Esophagus muscularis mucosa (tissue), 3 donors: ENCODE results near the gene NUDT21.

Experiments
- POLR2A ChIP-seq: fragments of 450-650 bp; IDR thresholded peaks from one replicate; pipeline ENCODE4 v1.6.1; 2017; ENCODE audit warnings: antibody characterized with exemption, moderate library complexity, mild to moderate bottlenecking, low read depth
- TF ChIP-seq, protein P1 (sequence below), 3 experiments: fragments of 200-600 bp in 2 of 3; fragments of 450-650 bp in 1 of 3; sonication (generic) in 2 of 3; IDR thresholded peaks; one replicate each; pipeline ENCODE4 v1.5.1; 2017 to 2019; ENCODE audit warnings: antibody characterized with exemption in 3 of 3, mild to moderate bottlenecking in 2 of 3, moderate library complexity in 1 of 3

DNA sequence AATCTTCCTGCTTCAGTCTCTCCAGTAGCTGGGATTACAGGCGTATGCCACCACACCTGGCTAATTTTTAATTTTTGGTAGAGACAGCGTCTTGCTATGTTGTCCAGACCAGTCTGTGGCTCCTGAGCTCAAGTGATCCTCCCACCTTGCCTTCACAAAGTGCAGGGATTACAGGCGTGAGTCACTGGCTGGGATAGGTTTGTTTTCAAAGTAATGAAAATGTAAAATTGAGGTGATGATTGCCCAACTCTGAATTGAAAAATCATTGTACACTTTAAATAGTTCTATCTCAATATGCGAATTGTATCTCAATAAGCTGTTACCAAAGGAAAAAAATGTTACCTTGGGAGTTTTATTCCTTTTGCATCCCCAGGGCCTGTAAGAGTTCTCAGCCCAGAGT is 24.5 kb downstream of the NUDT21 start:
- no peak for TF ChIP-seq POLR2A
- TF ChIP-seq, protein P1, sequence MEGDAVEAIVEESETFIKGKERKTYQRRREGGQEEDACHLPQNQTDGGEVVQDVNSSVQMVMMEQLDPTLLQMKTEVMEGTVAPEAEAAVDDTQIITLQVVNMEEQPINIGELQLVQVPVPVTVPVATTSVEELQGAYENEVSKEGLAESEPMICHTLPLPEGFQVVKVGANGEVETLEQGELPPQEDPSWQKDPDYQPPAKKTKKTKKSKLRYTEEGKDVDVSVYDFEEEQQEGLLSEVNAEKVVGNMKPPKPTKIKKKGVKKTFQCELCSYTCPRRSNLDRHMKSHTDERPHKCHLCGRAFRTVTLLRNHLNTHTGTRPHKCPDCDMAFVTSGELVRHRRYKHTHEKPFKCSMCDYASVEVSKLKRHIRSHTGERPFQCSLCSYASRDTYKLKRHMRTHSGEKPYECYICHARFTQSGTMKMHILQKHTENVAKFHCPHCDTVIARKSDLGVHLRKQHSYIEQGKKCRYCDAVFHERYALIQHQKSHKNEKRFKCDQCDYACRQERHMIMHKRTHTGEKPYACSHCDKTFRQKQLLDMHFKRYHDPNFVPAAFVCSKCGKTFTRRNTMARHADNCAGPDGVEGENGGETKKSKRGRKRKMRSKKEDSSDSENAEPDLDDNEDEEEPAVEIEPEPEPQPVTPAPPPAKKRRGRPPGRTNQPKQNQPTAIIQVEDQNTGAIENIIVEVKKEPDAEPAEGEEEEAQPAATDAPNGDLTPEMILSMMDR (IDR thresholded peaks at IDR 0.05): no peak
